ENCODE data around the gene VPS54. TPM values are rescaled to one million over a fixed set of nuclear protein-coding genes. Genes with fewer than 3 reads are reported as not detected.

The VPS54 gene
- total RNA-seq, 4 donors from 2014 or later, result 4.1 to 27.6 (median 18.6) TPM

GRCh38 chr2:63914311-63914710, 104.9 kb downstream of the VPS54 start:
- Histone ChIP-seq H3K4me1 (no peaks in the 10 kb centered on the region), H3K4me3 (no peak overlapping the region), H3K27me3 (no peaks in the 10 kb centered on the region), H3K36me3 (peaks cover 0 to 52% (median 18%) of the 10 kb centered on the region in 4 donors), H3K27ac (no peak overlapping the region), H3K9me3 (no peaks in the 10 kb centered on the region)
- in situ Hi-C loops (cut with MboI; ENCODE audit: low pct_ligation_motif_present in 1 of 4, low pct_unique_long_range_greater_than_20kb in 1 of 4, low sequenced_read_pairs in 3 of 4), result no loop called here
- 100% methylated on average over 1 of the region's 1 CpG for WGBS, 2 donors (ENCODE audit: low coverage in 1 of 2)
- DNase-seq, result no peak
- TF ChIP-seq EP300 (IDR thresholded peaks at IDR 0.05; ENCODE audit: low read depth) (no peak), POLR2AphosphoS5 (IDR thresholded peaks at IDR 0.05) (no peak), POLR2A (IDR thresholded peaks at IDR 0.05) (no peak)
- TF ChIP-seq, protein P1, sequence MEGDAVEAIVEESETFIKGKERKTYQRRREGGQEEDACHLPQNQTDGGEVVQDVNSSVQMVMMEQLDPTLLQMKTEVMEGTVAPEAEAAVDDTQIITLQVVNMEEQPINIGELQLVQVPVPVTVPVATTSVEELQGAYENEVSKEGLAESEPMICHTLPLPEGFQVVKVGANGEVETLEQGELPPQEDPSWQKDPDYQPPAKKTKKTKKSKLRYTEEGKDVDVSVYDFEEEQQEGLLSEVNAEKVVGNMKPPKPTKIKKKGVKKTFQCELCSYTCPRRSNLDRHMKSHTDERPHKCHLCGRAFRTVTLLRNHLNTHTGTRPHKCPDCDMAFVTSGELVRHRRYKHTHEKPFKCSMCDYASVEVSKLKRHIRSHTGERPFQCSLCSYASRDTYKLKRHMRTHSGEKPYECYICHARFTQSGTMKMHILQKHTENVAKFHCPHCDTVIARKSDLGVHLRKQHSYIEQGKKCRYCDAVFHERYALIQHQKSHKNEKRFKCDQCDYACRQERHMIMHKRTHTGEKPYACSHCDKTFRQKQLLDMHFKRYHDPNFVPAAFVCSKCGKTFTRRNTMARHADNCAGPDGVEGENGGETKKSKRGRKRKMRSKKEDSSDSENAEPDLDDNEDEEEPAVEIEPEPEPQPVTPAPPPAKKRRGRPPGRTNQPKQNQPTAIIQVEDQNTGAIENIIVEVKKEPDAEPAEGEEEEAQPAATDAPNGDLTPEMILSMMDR (IDR thresholded peaks at IDR 0.05), result no peak
- intact Hi-C loops (cut with DNase I; ENCODE audit: low total_unique reads), result no loop called here

- Histone ChIP-seq H3K27me3 (no peaks in the 10 kb centered on the region), H3K4me3 (no peak overlapping the region), H3K4me1 (no peaks in the 10 kb centered on the region), H3K9me3 (peaks cover 8 to 14% of the 10 kb centered on the region in 2 donors), H3K36me3 (peaks cover 0 to 27% (median 13%) of the 10 kb centered on the region in 4 donors), H3K27ac (no peak overlapping the region)
- TF ChIP-seq POLR2AphosphoS5 (IDR thresholded peaks at IDR 0.05) (no peak), EP300 (IDR thresholded peaks at IDR 0.05; ENCODE audit: low read depth) (no peak), POLR2A (IDR thresholded peaks at IDR 0.05) (no peak)
- TF ChIP-seq, protein P1 (IDR thresholded peaks at IDR 0.05), result no peak
- intact Hi-C loops (cut with DNase I; ENCODE audit: low total_unique reads) (no loop called here), in situ Hi-C loops (cut with MboI; ENCODE audit: low pct_ligation_motif_present in 1 of 4, low pct_unique_long_range_greater_than_20kb in 1 of 4, low sequenced_read_pairs in 3 of 4) (no loop called here)
- no peak for DNase-seq
- 80 to 86% methylated on average over 2 of the region's 2 CpGs for WGBS, 2 donors (ENCODE audit: low coverage in 1 of 2)
Observed at GRCh38 chr2:63903003-63903402, 116.2 kb downstream of the VPS54 start.

DNA sequence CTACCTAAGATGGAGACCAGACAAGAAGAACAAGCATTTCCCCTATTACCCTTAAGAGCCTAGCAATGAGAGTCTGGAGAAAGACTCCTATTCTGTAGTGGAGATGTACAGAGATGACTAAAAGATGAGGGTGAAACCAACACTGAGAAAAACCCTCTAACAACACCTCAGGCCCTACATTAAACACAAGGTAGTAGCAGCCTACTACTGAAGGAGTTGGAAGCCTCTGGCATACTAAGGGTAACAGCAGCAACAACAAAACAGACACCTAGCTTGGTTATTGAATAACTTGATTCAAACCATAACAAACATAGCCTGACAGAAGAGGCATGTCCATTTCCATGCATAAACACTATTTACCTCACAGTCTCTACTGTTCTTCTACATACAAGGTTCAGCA, 117.1 kb downstream of the VPS54 start:
- no peak for DNase-seq
- Histone ChIP-seq H3K4me3 (no peak overlapping the region), H3K4me1 (no peaks in the 10 kb centered on the region), H3K27ac (no peak overlapping the region), H3K9me3 (peaks cover 8 to 14% of the 10 kb centered on the region in 2 donors), H3K27me3 (no peaks in the 10 kb centered on the region), H3K36me3 (peaks cover 0 to 31% (median 14%) of the 10 kb centered on the region in 4 donors)
- in situ Hi-C loops (cut with MboI; ENCODE audit: low pct_ligation_motif_present in 1 of 4, low pct_unique_long_range_greater_than_20kb in 1 of 4, low sequenced_read_pairs in 3 of 4), result no loop called here
- intact Hi-C loops (cut with DNase I; ENCODE audit: low total_unique reads), result no loop called here
- TF ChIP-seq POLR2A (IDR thresholded peaks at IDR 0.05) (no peak), EP300 (IDR thresholded peaks at IDR 0.05; ENCODE audit: low read depth) (no peak), POLR2AphosphoS5 (IDR thresholded peaks at IDR 0.05) (no peak)
- TF ChIP-seq, protein P1 (IDR thresholded peaks at IDR 0.05), result no peak

GRCh38 chr2:63899639-63900038, 119.6 kb downstream of the VPS54 start:
- DNase-seq, result no peak
- H3K4me1 ChIP-seq, result no peaks in the 10 kb centered on the region
- intact Hi-C loops (cut with DNase I; ENCODE audit: low total_unique reads), result no loop called here
- in situ Hi-C loops (cut with MboI; ENCODE audit: low pct_ligation_motif_present in 1 of 4, low pct_unique_long_range_greater_than_20kb in 1 of 4, low sequenced_read_pairs in 3 of 4), result no loop called here
- TF ChIP-seq POLR2A (IDR thresholded peaks at IDR 0.05), result no peak
- TF ChIP-seq EP300 (IDR thresholded peaks at IDR 0.05; ENCODE audit: low read depth), result no peak
- no peak for TF ChIP-seq POLR2AphosphoS5 (IDR thresholded peaks at IDR 0.05)
- TF ChIP-seq, protein P1 (IDR thresholded peaks at IDR 0.05), result no peak
- no peak overlapping the region for H3K4me3 ChIP-seq
- no peak overlapping the region for H3K27ac ChIP-seq
- peaks cover 0 to 25% (median 12%) of the 10 kb centered on the region in 4 donors for H3K36me3 ChIP-seq
- WGBS, 2 donors (ENCODE audit: low coverage in 1 of 2), result 97 to 100% methylated on average over 1 of the region's 1 CpG
- H3K27me3 ChIP-seq, result no peaks in the 10 kb centered on the region
- H3K9me3 ChIP-seq, result peaks cover 8 to 14% of the 10 kb centered on the region in 2 donors
